Tibial nerve (tissue), 4 donors: Measurements from ENCODE around the gene USP53.

Experiments
- CTCF ChIP-seq, 5 experiments: fragments of 200-600 bp in 3 of 5; fragments of 450-650 bp in 2 of 5; sonication (generic) in 3 of 5; IDR thresholded peaks; one replicate each; pipeline ENCODE4 v1.5.1; 2016 to 2019; ENCODE audit warnings: antibody characterized with exemption in 5 of 5, mild to moderate bottlenecking in 3 of 5, moderate library complexity in 2 of 5
- EP300 ChIP-seq, 2 donors: sonication (generic); formaldehyde crosslinking; IDR thresholded peaks; one replicate each; pipeline ENCODE4 v1.6.1; 2017; ENCODE audit warnings: antibody characterized with exemption in 2 of 2, mild to moderate bottlenecking in 1 of 2
- POLR2A ChIP-seq, 2 donors: fragments of 450-650 bp; IDR thresholded peaks; one replicate each; pipeline ENCODE4 v1.6.1; 2017; ENCODE audit warnings: antibody characterized with exemption in 2 of 2, mild to moderate bottlenecking in 2 of 2, moderate library complexity in 2 of 2

GRCh38 chr4:119328695-119329094, 116.2 kb downstream of the USP53 start:
- no peak for TF ChIP-seq CTCF (IDR thresholded peaks at IDR 0.05)
- TF ChIP-seq POLR2A (IDR thresholded peaks at IDR 0.05) = no peak
- no peak for TF ChIP-seq EP300 (IDR thresholded peaks at IDR 0.05)
